MG63 (cell line): ENCODE measurements around the gene THBS2. TPM values are rescaled to one million over a fixed set of nuclear protein-coding genes. Genes with fewer than 3 reads are reported as not detected.
"Not testable (repeated sequence)": the region's sequence is repeated elsewhere in the genome, so short reads cannot be mapped to it uniquely, and the experiment has no call there.

Experiments used
- DNase-seq: peaks from one replicate; pipeline ENCODE4 v3.0.0-alpha.2; 2020
- H3K27me3 ChIP-seq: fragments of 250-450 bp; sonication (Bioruptor Pico); 2 replicates; pipeline ENCODE4 v1.5.1; 2020; ENCODE audit warnings: mild to moderate bottlenecking, moderate library complexity
- H3K36me3 ChIP-seq: fragments of 250-450 bp; sonication (Bioruptor Pico); 2 replicates; pipeline ENCODE4 v1.5.1; 2020; ENCODE audit warnings: mild to moderate bottlenecking, moderate library complexity
- H3K4me3 ChIP-seq: fragments of 250-450 bp; sonication (Bioruptor Pico); 2 replicates; pipeline ENCODE4 v1.5.1; 2020; ENCODE audit warnings: mild to moderate bottlenecking, moderate library complexity
- H3K9me3 ChIP-seq: fragments of 250-450 bp; sonication (Bioruptor Pico); 2 replicates; pipeline ENCODE4 v1.5.1; 2020; ENCODE audit warnings: mild to moderate bottlenecking, moderate library complexity
- total RNA-seq: library from RNA; depleted of rRNA; stranded (reverse); fragments of >200 nt; shearing (Covaris generic); gene quantifications from 2 replicates; pipeline ENCODE4 v1.2.3, GENCODE V29; 2014; ENCODE audit warnings: low replicate concordance

Gene THBS2
- total RNA-seq, 1 experiment from 2014 or later, result 194 TPM

- not testable (repeated sequence) for DNase-seq, H3K9me3 ChIP-seq, H3K4me3 ChIP-seq, H3K27me3 ChIP-seq, H3K36me3 ChIP-seq
Observed at GRCh38 chr6:169262602-169263001, 9.0 kb upstream of the THBS2 start.

- no peaks in the 10 kb centered on the region for H3K9me3 ChIP-seq
- H3K27me3 ChIP-seq, result no peaks in the 10 kb centered on the region
- DNase-seq, result no peak
- H3K4me3 ChIP-seq, result no peak overlapping the region
- H3K36me3 ChIP-seq, result peaks cover 13% of the 10 kb centered on the region
Observed at GRCh38 chr6:169256518-169256917, 2.9 kb upstream of the THBS2 start.

GRCh38 chr6:169256061-169256460 lies 2.4 kb upstream of the THBS2 start:
- Histone ChIP-seq H3K9me3 (no peaks in the 10 kb centered on the region), H3K4me3 (no peak overlapping the region), H3K36me3 (peaks cover 18% of the 10 kb centered on the region), H3K27me3 (no peaks in the 10 kb centered on the region)
- DNase-seq, result no peak

GRCh38 chr6:169255643-169256042 lies 2.0 kb upstream of the THBS2 start:
- H3K36me3 ChIP-seq, result peaks cover 22% of the 10 kb centered on the region
- H3K27me3 ChIP-seq, result no peaks in the 10 kb centered on the region
- no peaks in the 10 kb centered on the region for H3K9me3 ChIP-seq
- no peak for DNase-seq
- no peak overlapping the region for H3K4me3 ChIP-seq

GRCh38 chr6:169254456-169255316 lies 1.0 kb upstream of the THBS2 start:
- Histone ChIP-seq H3K9me3 (no peaks in the 10 kb centered on the region), H3K4me3 (no peak overlapping the region; the same call in 1 of the 2 replicates), H3K27me3 (no peaks in the 10 kb centered on the region), H3K36me3 (peaks cover 29% of the 10 kb centered on the region)
- no peak for DNase-seq

GRCh38 chr6:169252505-169253189 lies 999 bp downstream of the THBS2 start:
- DNase-seq, result peak; percentile 51

GRCh38 chr6:169251822-169252504 lies 1.7 kb downstream of the THBS2 start:
- peak overlapping the region; percentile 86 for H3K4me3 ChIP-seq
- DNase-seq, result no peak
- H3K27me3 ChIP-seq, result no peaks in the 10 kb centered on the region
- H3K36me3 ChIP-seq, result peaks cover 56% of the 10 kb centered on the region
- H3K9me3 ChIP-seq, result no peaks in the 10 kb centered on the region

More at GRCh38 chr6:169252505-169253189, 999 bp downstream of the THBS2 start:
- Histone ChIP-seq H3K27me3 (no peaks in the 10 kb centered on the region), H3K4me3 (peak overlapping the region; percentile 86), H3K36me3 (peaks cover 50% of the 10 kb centered on the region), H3K9me3 (no peaks in the 10 kb centered on the region)

GRCh38 chr6:169251371-169251802 lies 2.3 kb downstream of the THBS2 start:
- peaks cover 62% of the 10 kb centered on the region for H3K36me3 ChIP-seq
- DNase-seq, result no peak
- no peaks in the 10 kb centered on the region for H3K9me3 ChIP-seq
- peak overlapping the region; percentile 86 for H3K4me3 ChIP-seq
- H3K27me3 ChIP-seq, result no peaks in the 10 kb centered on the region

- Histone ChIP-seq H3K36me3 (peaks cover 69% of the 10 kb centered on the region), H3K4me3 (peak overlapping the region; percentile 86), H3K27me3 (no peaks in the 10 kb centered on the region), H3K9me3 (no peaks in the 10 kb centered on the region)
- peak; percentile 88 for DNase-seq
Observed at GRCh38 chr6:169250660-169251059, 3.0 kb downstream of the THBS2 start.

GRCh38 chr6:169249057-169249456 lies 4.6 kb downstream of the THBS2 start:
- Histone ChIP-seq H3K4me3 (no peak overlapping the region), H3K27me3 (no peaks in the 10 kb centered on the region), H3K9me3 (no peaks in the 10 kb centered on the region), H3K36me3 (peaks cover 85% of the 10 kb centered on the region)
- no peak for DNase-seq

- peaks cover 91% of the 10 kb centered on the region for H3K36me3 ChIP-seq
- H3K9me3 ChIP-seq, result no peaks in the 10 kb centered on the region
- no peaks in the 10 kb centered on the region for H3K27me3 ChIP-seq
- no peak overlapping the region for H3K4me3 ChIP-seq
- DNase-seq, result no peak
Observed at GRCh38 chr6:169248521-169248971, 5.1 kb downstream of the THBS2 start.

GRCh38 chr6:169247991-169248390 lies 5.7 kb downstream of the THBS2 start:
- DNase-seq, result no peak
- H3K9me3 ChIP-seq, result no peaks in the 10 kb centered on the region
- no peak overlapping the region for H3K4me3 ChIP-seq
- H3K36me3 ChIP-seq, result peaks cover 96% of the 10 kb centered on the region
- H3K27me3 ChIP-seq, result no peaks in the 10 kb centered on the region

- H3K27me3 ChIP-seq, result no peaks in the 10 kb centered on the region
- H3K36me3 ChIP-seq, result peaks cover 92% of the 10 kb centered on the region
- no peaks in the 10 kb centered on the region for H3K9me3 ChIP-seq
- no peak for DNase-seq
- H3K4me3 ChIP-seq, result no peak overlapping the region
Observed at GRCh38 chr6:169247419-169247818, 6.2 kb downstream of the THBS2 start.

GRCh38 chr6:169246445-169246844 lies 7.2 kb downstream of the THBS2 start:
- DNase-seq, result no peak
- Histone ChIP-seq H3K4me3 (no peak overlapping the region), H3K27me3 (no peaks in the 10 kb centered on the region), H3K36me3 (peaks cover 89% of the 10 kb centered on the region), H3K9me3 (no peaks in the 10 kb centered on the region)

GRCh38 chr6:169244684-169245383 lies 8.8 kb downstream of the THBS2 start:
- H3K36me3 ChIP-seq, result peaks cover 91% of the 10 kb centered on the region
- no peak for DNase-seq

GRCh38 chr6:169243661-169244060 lies 10.0 kb downstream of the THBS2 start:
- peaks cover 92% of the 10 kb centered on the region for H3K36me3 ChIP-seq
- H3K27me3 ChIP-seq, result no peaks in the 10 kb centered on the region
- no peaks in the 10 kb centered on the region for H3K9me3 ChIP-seq
- H3K4me3 ChIP-seq, result no peak overlapping the region
- DNase-seq, result no peak

More at GRCh38 chr6:169244684-169245383, 8.8 kb downstream of the THBS2 start:
- no peaks in the 10 kb centered on the region for H3K9me3 ChIP-seq
- no peaks in the 10 kb centered on the region for H3K27me3 ChIP-seq
- no peak overlapping the region for H3K4me3 ChIP-seq
